SK-N-SH treated with all-trans-retinoic acid at 6 μM for 48 hours (cell line): ENCODE data around the gene ATP4B.

Source experiments
- ARNTL ChIP-seq: fragments of 450-650 bp; formaldehyde crosslinking; IDR thresholded peaks from 2 replicates; pipeline ENCODE4 v1.5.0; 2020; ENCODE audit warnings: low read depth, mild to moderate bottlenecking, moderate library complexity, borderline replicate concordance
- ESRRG ChIP-seq: fragments of 250-450 bp; sonication (Bioruptor Pico); IDR thresholded peaks from 2 replicates; pipeline ENCODE4 v1.6.1; 2021; ENCODE audit warnings: mild to moderate bottlenecking
- GLIS3 ChIP-seq: fragments of 250-450 bp; sonication (Bioruptor Pico); IDR thresholded peaks from 2 replicates; pipeline ENCODE4 v1.5.0; 2020; ENCODE audit warnings: mild to moderate bottlenecking, moderate library complexity
- OSR1 ChIP-seq: fragments of 250-450 bp; sonication (Bioruptor Pico); IDR thresholded peaks from 2 replicates; pipeline ENCODE4 v1.8.0; 2022; ENCODE audit warnings: moderate library complexity, mild to moderate bottlenecking, inconsistent platforms
- PATZ1 ChIP-seq: fragments of 250-450 bp; sonication (Bioruptor Pico); IDR thresholded peaks from 2 replicates; pipeline ENCODE4 v1.8.0; 2020; ENCODE audit warnings: mild to moderate bottlenecking, moderate library complexity, borderline replicate concordance
- PPARA ChIP-seq: fragments of 250-450 bp; sonication (Bioruptor Pico); IDR thresholded peaks from 2 replicates; pipeline ENCODE4 v1.5.0; 2020; ENCODE audit warnings: mild to moderate bottlenecking, borderline replicate concordance
- RARB ChIP-seq: fragments of 250-450 bp; sonication (Bioruptor Pico); IDR thresholded peaks from 2 replicates; pipeline ENCODE4 v1.8.0; 2021; ENCODE audit warnings: mild to moderate bottlenecking, moderate library complexity
- TOX ChIP-seq: fragments of 250-450 bp; sonication (Bioruptor Pico); IDR thresholded peaks from 2 replicates; pipeline ENCODE4 v1.8.0; 2021; ENCODE audit warnings: mild to moderate bottlenecking, moderate library complexity, borderline replicate concordance
- ZC3H10 ChIP-seq: fragments of 250-450 bp; sonication (Bioruptor Pico); IDR thresholded peaks from 2 replicates; pipeline ENCODE4 v1.5.1; 2021; ENCODE audit warnings: mild to moderate bottlenecking, moderate library complexity
- ZFP3 ChIP-seq: fragments of 250-450 bp; sonication (Bioruptor Pico); IDR thresholded peaks from 2 replicates; pipeline ENCODE4 v1.5.0; 2020; ENCODE audit warnings: mild to moderate bottlenecking, moderate library complexity
- ZNF565 ChIP-seq: fragments of 450-650 bp; formaldehyde crosslinking; conservative IDR thresholded peaks from 2 replicates; pipeline ENCODE4 v1.5.0; 2020; ENCODE audit warnings: low read depth, mild to moderate bottlenecking, moderate library complexity
- ZNF70 ChIP-seq: fragments of 450-650 bp; formaldehyde crosslinking; IDR thresholded peaks from 2 replicates; pipeline ENCODE4 v1.5.0; 2020; ENCODE audit warnings: mild to moderate bottlenecking, moderate library complexity
- ZNF8 ChIP-seq: fragments of 450-650 bp; formaldehyde crosslinking; IDR thresholded peaks from 2 replicates; pipeline ENCODE4 v1.5.0; 2020; ENCODE audit warnings: mild to moderate bottlenecking, moderate library complexity

GRCh38 chr13:113616281-113616906 is 41.6 kb downstream of the ATP4B start:
- TF ChIP-seq ZNF565 (no peak), ZFP3 (CRISPR knock-in tag) (no peak), PATZ1 (no peak), ZC3H10 (CRISPR knock-in tag) (no peak), ESRRG (CRISPR knock-in tag) (no peak), TOX (CRISPR knock-in tag) (no peak), RARB (CRISPR knock-in tag) (no peak), GLIS3 (no peak), OSR1 (no peak), ZNF70 (CRISPR knock-in tag) (no peak), ARNTL (no peak), PPARA (CRISPR knock-in tag) (no peak), ZNF8 (CRISPR knock-in tag) (no peak)
